ENCODE results near the gene MGRN1.

GRCh38 chr16:4603624-4604170 lies 20.9 kb upstream of the MGRN1 start:
- TF ChIP-seq ZNF274 (IDR thresholded peaks at IDR 0.05; ENCODE audit: low read depth, low read length): no peak
- no peak for TF ChIP-seq YY1 (IDR thresholded peaks at IDR 0.05; ENCODE audit: insufficient read depth, insufficient read length)
- no peak for TF ChIP-seq SUZ12 (IDR thresholded peaks at IDR 0.05; ENCODE audit: extremely low read depth, insufficient read depth, insufficient read length)

All from NT2/D1 (cell line).